Vagina (tissue), 2 donors: ENCODE results near the gene PKP4.

Experiments used
- POLR2A ChIP-seq, 2 donors: fragments of 450-650 bp; IDR thresholded peaks; one replicate each; pipeline ENCODE4 v1.6.1; 2017; ENCODE audit warnings: antibody characterized with exemption in 2 of 2, mild to moderate bottlenecking in 2 of 2, moderate library complexity in 2 of 2
- POLR2AphosphoS5 ChIP-seq, 2 donors: sonication (generic); formaldehyde crosslinking; IDR thresholded peaks; one replicate each; pipeline ENCODE4 v1.9.0; 2017; ENCODE audit warnings: antibody characterized with exemption in 2 of 2, mild to moderate bottlenecking in 2 of 2, low read depth in 1 of 2; ENCODE audit not compliant: insufficient read depth in 1 of 2
- TF ChIP-seq, protein P1 (sequence below), 3 experiments: fragments of 450-650 bp in 2 of 3; fragments of 200-600 bp in 1 of 3; sonication (generic) in 1 of 3; IDR thresholded peaks; one replicate each; pipeline ENCODE4 v1.5.1; 2017 to 2019; ENCODE audit warnings: antibody characterized with exemption in 3 of 3, mild to moderate bottlenecking in 2 of 3, moderate library complexity in 2 of 3

DNA sequence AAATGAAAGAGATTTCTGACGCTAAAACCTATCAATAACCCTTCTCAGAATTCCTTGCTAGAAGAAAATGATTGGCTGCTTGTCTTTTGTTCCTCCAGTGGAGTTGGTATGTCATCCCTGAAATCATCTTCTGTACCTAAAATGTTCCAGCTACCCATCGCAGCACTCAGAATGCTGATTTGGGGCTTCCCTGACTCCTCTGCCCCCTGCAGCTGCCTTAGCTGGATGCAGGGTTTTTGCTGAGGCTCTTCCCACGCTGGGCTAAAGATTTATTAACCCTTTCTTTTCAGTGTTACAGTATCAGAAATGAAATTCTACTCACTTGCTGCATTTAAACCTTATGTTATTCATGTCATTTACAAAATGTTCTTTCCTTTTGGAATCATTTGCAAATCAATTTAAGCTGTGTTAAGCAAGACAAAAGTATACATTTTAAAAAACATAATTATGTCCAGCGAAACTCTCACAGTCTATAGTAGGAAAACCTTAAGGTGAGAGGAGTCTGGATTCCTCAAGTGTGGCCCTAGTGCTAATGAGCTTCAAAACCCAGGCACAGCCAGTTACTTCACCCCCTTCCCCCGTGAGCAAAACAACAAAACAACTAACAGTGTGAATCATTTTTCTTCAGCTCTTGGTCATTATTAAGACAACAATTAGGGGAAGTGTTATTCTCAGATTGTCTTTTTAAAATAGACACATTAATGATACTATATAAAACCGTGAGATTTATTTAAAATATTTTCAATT, 32.8 kb downstream of the PKP4 start:
- TF ChIP-seq, protein P1, sequence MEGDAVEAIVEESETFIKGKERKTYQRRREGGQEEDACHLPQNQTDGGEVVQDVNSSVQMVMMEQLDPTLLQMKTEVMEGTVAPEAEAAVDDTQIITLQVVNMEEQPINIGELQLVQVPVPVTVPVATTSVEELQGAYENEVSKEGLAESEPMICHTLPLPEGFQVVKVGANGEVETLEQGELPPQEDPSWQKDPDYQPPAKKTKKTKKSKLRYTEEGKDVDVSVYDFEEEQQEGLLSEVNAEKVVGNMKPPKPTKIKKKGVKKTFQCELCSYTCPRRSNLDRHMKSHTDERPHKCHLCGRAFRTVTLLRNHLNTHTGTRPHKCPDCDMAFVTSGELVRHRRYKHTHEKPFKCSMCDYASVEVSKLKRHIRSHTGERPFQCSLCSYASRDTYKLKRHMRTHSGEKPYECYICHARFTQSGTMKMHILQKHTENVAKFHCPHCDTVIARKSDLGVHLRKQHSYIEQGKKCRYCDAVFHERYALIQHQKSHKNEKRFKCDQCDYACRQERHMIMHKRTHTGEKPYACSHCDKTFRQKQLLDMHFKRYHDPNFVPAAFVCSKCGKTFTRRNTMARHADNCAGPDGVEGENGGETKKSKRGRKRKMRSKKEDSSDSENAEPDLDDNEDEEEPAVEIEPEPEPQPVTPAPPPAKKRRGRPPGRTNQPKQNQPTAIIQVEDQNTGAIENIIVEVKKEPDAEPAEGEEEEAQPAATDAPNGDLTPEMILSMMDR (IDR thresholded peaks at IDR 0.05): no peak
- TF ChIP-seq POLR2A (IDR thresholded peaks at IDR 0.05): no peak
- TF ChIP-seq POLR2AphosphoS5 (IDR thresholded peaks at IDR 0.05; ENCODE audit: insufficient read depth in 1 of 2, low read depth in 1 of 2): no peak
